G401.6 (cell line): ENCODE data around the gene ACSM2B.
"Not testable (repeated sequence)": the region's sequence is repeated elsewhere in the genome, so short reads cannot be mapped to it uniquely, and the experiment has no call there.

Source experiments
- FAIRE-seq: peaks from 2 replicates; lab custom pipeline; 2012; peaks lifted over from hg19 to GRCh38; lab: Jason Lieb, UNC

ACSM2B gene

DNA sequence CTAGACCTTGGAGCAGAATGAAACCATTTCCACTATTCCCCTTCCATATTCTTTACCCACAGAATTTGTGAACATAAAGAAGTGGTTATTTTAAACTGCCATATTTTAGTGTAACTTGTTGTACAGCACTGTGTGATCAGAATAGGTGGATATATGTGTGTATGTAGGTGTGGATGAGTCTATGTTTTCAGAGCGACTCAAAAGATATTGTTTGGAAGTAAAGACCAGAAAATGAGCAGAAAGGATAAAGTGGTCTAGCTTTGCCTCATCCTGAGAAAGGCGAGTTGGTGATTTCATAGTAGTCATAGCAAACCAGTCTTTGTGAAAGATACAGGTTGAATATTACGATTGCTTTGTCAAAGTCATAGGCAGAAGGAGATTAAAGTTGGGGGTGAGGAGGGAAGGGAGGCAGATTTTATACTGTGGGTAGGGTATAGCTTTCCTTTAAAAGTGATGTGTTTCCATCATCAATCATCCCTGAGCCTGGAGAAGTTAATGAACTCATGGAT is 43.8 kb downstream of the ACSM2B start:
- not testable (repeated sequence) for FAIRE-seq

DNA sequence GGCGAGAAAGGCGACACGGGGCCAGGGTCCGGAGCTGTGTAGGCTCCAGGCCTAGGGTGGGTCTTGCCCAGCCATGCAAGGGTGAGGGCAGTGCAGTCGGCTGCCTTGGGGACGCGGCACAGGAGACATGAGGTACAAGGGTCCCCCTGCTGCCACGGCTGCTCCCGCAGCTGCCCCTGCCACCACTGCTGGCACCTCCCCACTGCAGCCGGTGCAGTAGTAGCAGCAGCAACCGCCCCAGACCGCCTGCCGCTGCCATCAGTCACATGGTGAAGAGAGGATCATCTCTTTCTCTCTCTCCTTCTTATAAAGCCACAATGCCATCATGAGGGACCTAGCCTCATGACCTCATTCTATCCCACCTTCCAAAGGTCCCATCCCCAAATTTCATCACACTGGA is 44.4 kb downstream of the ACSM2B start:
- FAIRE-seq, result not testable (repeated sequence)

DNA sequence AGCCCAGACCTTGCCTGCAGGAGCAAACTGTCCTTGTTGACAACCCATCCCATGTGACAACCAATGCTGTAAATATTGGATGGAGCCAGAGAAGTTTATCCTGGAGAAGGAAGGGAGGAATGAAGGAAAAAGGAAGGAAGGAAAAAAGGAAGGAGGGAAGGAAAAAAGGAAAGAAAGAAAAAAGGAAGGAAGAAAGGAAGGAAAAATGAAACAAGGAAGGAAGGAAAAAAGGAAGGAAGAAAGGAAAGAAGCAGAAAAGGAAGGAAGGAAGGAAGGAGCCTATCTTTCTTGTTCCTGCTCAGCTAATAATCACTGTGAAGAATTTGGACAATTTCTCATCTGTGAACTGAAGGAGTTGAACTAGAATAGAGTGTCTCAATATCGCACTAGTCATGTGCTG is 56.1 kb downstream of the ACSM2B start:
- no peak for FAIRE-seq

DNA sequence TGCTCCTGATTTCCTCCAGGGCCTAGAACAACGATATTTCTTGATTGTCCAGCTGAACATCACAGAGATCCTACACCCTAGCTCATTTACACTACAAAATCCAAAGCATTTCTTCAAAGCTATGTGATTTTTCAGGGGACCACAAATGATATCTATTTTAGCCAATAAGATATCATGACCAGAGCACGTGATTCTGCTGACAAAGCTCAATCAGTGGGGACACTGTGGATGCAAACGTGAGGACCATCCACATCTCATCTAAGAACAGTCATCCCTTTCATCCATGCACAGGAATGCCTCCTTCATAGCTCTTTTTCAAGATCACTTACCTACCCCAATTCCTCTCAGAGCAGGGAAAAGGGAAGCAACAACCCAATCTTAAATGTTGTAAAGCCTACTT is 56.9 kb downstream of the ACSM2B start:
- no peak for FAIRE-seq

DNA sequence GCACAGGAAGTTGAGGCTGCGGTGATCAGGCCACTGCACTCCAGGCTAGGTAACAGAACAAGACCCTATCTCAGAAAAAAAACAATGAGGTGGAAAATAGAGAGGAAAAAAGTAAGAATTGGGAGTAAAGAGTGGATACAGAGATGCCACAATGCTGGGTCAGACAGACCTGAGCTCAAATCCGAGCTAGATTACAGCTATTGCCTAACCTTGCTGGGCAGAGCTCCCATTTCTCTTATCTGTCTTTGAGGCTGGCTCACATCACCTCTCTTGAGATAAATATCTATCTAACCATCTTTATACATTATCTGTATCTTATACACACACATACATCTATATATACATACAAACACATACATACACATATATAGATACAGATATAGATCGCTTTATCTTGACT is 59.0 kb downstream of the ACSM2B start:
- FAIRE-seq, result no peak

DNA sequence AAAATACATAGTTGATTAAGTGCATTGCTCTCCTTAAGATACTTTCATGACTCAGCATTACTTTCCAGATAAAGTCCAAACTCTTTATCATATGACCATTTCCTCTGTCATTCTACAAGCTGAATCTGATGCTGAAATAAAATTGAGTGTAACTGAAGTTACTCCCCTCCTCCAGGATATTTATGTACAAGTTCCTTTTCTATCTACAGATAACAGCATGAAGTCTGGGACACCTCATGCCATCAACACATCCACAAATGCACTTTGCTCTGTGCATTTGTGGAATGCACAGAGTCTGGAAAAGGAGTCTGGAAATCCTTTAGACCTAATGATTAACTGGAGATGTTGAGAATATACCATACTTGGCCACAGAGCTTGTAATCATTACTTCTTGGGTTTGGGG is 60.5 kb downstream of the ACSM2B start:
- FAIRE-seq, result no peak

DNA sequence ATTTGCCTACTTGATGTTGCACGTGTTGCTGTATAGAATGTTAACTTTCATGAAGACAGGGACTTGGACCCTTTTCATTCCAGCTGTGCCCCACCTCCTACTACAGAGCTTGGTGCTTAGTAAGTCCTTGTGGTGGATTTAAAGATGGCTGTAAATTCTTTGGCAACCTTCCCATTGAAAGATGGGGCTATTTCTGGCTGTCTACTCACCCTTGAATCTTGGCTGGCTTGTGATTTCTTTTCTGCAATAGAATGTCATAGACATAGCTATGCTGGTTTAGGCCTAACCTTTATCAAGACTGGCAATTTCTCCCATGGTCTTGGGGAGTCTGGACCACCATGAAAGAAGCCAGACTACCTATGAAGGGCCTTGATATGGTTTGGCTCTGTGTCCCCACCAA is 65.8 kb downstream of the ACSM2B start:
- no peak for FAIRE-seq

DNA sequence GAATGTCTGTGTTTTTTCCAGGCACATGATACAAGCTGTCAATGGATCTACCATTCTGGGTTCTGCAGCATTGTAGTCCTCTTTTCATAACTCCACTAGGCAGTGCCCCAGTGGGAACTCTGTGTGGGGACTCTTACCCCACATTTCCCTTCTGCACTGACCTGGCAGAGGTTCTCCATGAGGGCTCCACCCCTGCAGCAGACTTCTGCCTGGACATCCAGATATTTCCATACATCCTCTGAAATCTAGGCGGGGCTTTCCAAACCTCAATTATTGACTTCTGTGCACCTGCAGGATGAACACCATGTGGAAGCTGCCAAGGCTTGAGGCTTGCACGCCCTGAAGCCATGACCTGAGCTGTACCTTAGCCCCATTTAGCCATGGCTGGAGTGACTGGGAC is 68.9 kb downstream of the ACSM2B start:
- no peak for FAIRE-seq

DNA sequence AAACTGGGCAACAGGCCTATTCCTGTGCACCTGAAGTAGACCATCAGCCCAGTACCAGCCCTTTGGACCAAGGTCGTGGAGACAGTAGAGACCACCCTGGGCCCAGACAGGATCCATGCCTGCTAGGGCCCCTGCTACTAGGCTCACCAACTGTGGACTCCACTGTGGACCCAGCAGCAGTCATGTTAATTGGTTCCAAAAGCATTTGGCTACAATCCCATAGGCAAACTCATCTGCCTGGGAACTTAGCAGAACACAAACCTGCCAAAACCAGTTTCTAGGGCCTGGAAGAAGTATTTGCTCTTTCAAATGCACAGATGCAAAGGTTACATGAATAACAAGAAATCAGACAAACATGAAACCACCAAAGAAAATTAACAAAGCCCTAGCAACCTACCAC is 71.7 kb downstream of the ACSM2B start:
- no peak for FAIRE-seq

DNA sequence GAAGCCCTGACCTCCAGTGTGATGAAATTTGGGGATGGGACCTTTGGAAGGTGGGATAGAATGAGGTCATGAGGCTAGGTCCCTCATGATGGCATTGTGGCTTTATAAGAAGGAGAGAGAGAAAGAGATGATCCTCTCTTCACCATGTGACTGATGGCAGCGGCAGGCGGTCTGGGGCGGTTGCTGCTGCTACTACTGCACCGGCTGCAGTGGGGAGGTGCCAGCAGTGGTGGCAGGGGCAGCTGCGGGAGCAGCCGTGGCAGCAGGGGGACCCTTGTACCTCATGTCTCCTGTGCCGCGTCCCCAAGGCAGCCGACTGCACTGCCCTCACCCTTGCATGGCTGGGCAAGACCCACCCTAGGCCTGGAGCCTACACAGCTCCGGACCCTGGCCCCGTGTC is 84.7 kb downstream of the ACSM2B start:
- FAIRE-seq, result not testable (repeated sequence)

DNA sequence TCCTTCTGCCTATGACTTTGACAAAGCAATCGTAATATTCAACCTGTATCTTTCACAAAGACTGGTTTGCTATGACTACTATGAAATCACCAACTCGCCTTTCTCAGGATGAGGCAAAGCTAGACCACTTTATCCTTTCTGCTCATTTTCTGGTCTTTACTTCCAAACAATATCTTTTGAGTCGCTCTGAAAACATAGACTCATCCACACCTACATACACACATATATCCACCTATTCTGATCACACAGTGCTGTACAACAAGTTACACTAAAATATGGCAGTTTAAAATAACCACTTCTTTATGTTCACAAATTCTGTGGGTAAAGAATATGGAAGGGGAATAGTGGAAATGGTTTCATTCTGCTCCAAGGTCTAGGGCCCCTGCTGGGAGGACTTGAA is 85.2 kb downstream of the ACSM2B start:
- not testable (repeated sequence) for FAIRE-seq
